ENCODE results near the gene LRP2. TPM values are rescaled to one million over a fixed set of nuclear protein-coding genes. Genes with fewer than 3 reads are reported as not detected.

Gene LRP2
- total and polyA plus RNA-seq, 4 donors = 2.3 to 7.4 (median 3.5) TPM

DNA sequence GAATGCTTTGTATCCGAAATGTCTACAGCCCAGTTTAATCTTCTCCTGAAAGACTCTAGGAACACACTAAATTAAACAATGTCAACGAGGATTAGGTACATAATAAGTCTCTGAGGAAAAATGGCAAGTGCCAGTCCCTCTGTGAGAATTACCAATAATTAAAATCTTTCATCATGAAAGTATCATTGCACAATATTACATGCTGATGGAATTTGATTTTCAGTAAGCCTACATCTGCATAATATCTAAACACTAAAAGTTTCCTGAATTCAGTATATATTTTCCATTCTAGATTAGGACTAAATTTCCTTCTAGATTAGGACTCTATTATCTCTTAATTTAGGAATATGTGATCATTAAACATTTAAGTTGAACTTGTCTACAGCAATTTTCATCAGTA is 132.1 kb downstream of the LRP2 start:
- Histone ChIP-seq H3K27me3 (ENCODE audit: control insufficient read depth, insufficient read depth, low read length) (peaks cover 3% of the 10 kb centered on the region), H3K9me3 (ENCODE audit: control insufficient read depth, insufficient read depth, low read length) (no peaks in the 10 kb centered on the region), H3K36me3 (ENCODE audit: control insufficient read depth, insufficient read depth, low read length) (no peaks in the 10 kb centered on the region), H3K4me1 (ENCODE audit: control insufficient read depth, insufficient read depth, low read length) (no peaks in the 10 kb centered on the region), H3K27ac (ENCODE audit: low read depth, low read length) (no peak overlapping the region), H3K4me3 (ENCODE audit: low read depth, low read length) (no peak overlapping the region)
- no peak for DNase-seq (ENCODE audit: low read depth in 4 of 6, low spot score in 6 of 6)
- no CpG with 5 or more reads among the region's 2 CpGs for WGBS (ENCODE audit: insufficient coverage)

DNA sequence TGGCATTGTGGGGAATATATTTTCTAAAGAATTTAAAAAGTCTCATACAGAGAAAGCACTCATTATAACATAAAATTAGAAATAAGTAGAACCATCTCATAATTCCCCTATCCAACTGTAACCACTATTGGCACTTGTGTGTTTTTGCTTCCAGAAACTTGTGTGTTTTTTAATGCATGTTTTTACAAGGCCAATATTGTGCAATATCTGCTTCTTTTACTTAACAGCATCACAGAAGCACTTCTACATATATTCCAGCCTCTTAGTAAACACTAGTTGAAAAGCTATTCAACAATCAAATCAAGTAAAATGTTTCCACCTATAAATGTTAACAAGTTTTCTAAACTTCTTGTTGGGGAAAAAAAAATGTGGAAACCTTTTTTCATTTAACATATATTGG is 132.7 kb downstream of the LRP2 start:
- H3K36me3 ChIP-seq (ENCODE audit: control insufficient read depth, insufficient read depth, low read length) = no peaks in the 10 kb centered on the region
- H3K9me3 ChIP-seq (ENCODE audit: control insufficient read depth, insufficient read depth, low read length) = no peaks in the 10 kb centered on the region
- H3K4me1 ChIP-seq (ENCODE audit: control insufficient read depth, insufficient read depth, low read length) = no peaks in the 10 kb centered on the region
- H3K27ac ChIP-seq (ENCODE audit: low read depth, low read length) = no peak overlapping the region
- DNase-seq (ENCODE audit: low read depth in 4 of 6, low spot score in 6 of 6) = no peak
- H3K4me3 ChIP-seq (ENCODE audit: low read depth, low read length) = no peak overlapping the region
- H3K27me3 ChIP-seq (ENCODE audit: control insufficient read depth, insufficient read depth, low read length) = peaks cover 3% of the 10 kb centered on the region

DNA sequence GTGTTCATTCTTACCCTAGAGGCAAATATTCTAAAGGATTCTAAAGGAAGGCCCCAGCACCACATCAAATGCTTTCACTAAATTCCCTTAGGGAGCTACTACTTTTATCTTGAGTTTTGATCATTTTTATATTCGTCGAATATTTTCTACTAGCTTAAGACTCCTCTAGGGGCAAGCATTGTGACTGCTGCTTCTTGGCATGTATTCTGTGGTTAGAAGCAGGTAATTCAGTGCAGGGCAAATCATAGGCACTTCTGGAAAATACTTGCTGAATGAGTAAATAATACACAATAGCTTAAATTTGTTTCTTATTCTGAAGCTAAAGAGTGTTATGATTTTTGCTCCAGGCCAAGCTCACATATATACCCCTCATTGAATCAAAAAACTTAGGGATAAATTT is 136.4 kb downstream of the LRP2 start:
- H3K4me3 ChIP-seq (ENCODE audit: low read depth, low read length) = no peak overlapping the region
- H3K27ac ChIP-seq (ENCODE audit: low read depth, low read length) = no peak overlapping the region
- H3K27me3 ChIP-seq (ENCODE audit: control insufficient read depth, insufficient read depth, low read length) = no peaks in the 10 kb centered on the region
- no peak for DNase-seq (ENCODE audit: low read depth in 4 of 6, low spot score in 6 of 6)
- H3K36me3 ChIP-seq (ENCODE audit: control insufficient read depth, insufficient read depth, low read length) = no peaks in the 10 kb centered on the region
- no peaks in the 10 kb centered on the region for H3K4me1 ChIP-seq (ENCODE audit: control insufficient read depth, insufficient read depth, low read length)
- WGBS (ENCODE audit: insufficient coverage) = no CpG with 5 or more reads among the region's 2 CpGs
- H3K9me3 ChIP-seq (ENCODE audit: control insufficient read depth, insufficient read depth, low read length) = no peaks in the 10 kb centered on the region

DNA sequence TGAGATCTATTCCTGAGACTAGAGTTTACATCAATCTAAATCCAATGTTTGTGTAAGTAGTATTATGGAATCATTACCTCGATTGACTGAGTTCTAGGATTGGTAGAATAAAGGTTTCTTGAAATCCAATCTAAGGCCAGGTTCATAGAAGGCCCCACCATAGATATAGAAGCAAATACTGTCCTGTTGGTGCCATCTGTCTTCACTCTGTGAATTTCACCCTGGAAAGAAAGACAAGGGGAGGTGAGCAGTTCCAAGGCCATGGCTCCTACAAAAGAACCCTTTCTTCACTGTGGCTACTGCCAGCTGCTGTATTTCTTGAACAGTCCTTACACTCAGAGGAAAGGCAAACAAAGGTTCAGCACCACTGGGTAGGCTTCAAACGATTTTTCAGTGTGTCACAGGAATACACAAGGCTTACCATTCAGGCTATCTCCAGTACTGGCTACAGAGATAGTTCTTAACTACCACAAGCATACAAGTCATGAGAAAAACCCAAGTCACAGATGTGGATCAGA is 137.0 kb downstream of the LRP2 start:
- no peaks in the 10 kb centered on the region for H3K27me3 ChIP-seq (ENCODE audit: control insufficient read depth, insufficient read depth, low read length)

DNA sequence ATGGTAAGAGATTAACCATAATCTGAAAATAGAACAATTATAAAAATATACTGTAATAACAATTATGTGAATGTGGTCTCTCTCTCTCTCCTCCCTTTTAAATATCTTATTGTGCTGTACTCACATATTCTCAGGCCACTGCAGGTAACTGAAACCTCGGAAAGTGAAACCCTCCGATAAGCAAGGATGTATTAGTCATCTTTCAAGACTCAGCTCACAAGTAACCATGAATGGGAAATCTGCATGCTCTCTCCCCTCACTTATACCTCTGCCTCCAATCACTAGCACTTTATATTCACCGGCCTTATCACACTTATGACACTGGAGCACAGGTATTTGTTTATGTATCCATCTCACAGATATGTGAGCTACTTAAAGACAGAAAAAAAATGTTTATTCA is 139.7 kb downstream of the LRP2 start:
- no peak overlapping the region for H3K27ac ChIP-seq (ENCODE audit: low read depth, low read length)
- no peak for DNase-seq (ENCODE audit: low read depth in 4 of 6, low spot score in 6 of 6)
- H3K36me3 ChIP-seq (ENCODE audit: control insufficient read depth, insufficient read depth, low read length) = no peaks in the 10 kb centered on the region
- H3K9me3 ChIP-seq (ENCODE audit: control insufficient read depth, insufficient read depth, low read length) = no peaks in the 10 kb centered on the region
- no peak overlapping the region for H3K4me3 ChIP-seq (ENCODE audit: low read depth, low read length)
- no peaks in the 10 kb centered on the region for H3K27me3 ChIP-seq (ENCODE audit: control insufficient read depth, insufficient read depth, low read length)
- WGBS (ENCODE audit: insufficient coverage) = no CpG with 5 or more reads among the region's 3 CpGs
- H3K4me1 ChIP-seq (ENCODE audit: control insufficient read depth, insufficient read depth, low read length) = no peaks in the 10 kb centered on the region

More for the DNA sequence above, 137.0 kb downstream of the LRP2 start:
- no peaks in the 10 kb centered on the region for H3K4me1 ChIP-seq (ENCODE audit: control insufficient read depth, insufficient read depth, low read length)
- no peaks in the 10 kb centered on the region for H3K36me3 ChIP-seq (ENCODE audit: control insufficient read depth, insufficient read depth, low read length)
- DNase-seq (ENCODE audit: low read depth in 4 of 6, low spot score in 6 of 6) = no peak
- no peaks in the 10 kb centered on the region for H3K9me3 ChIP-seq (ENCODE audit: control insufficient read depth, insufficient read depth, low read length)
- 67% methylated on average over 1 of the region's 2 CpGs for WGBS (ENCODE audit: insufficient coverage)
- no peak overlapping the region for H3K4me3 ChIP-seq (ENCODE audit: low read depth, low read length)
- H3K27ac ChIP-seq (ENCODE audit: low read depth, low read length) = no peak overlapping the region

DNA sequence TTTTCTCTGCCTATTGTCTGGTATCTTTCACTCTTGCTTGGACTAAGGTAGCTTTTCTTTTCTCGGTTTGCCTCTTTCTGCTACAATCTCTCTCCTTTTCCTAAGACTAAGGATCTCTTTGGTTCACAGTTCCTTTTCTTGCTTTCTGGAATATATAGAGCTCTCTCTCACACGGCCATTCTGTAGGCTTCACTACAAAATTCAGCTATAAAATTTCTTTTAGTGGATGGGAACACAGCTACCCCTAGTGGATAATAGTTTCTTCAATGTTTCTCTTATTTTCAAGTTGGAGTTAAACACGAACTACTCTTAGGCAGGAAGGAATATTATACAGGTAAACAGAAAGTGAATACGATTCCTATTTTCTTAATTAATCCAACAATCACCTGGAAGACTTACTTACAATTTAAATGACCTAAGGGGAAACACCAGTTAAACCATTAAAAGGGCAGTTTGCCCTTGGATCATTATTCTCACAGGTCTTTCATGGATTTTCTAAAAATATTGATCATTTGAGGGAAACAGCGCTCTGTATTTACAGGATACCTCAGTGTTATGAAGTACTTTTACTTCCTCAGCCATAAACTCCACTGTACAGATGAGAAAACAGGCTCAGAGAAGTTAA is 140.5 kb downstream of the LRP2 start:
- Histone ChIP-seq H3K4me3 (ENCODE audit: low read depth, low read length) (no peak overlapping the region), H3K9me3 (ENCODE audit: control insufficient read depth, insufficient read depth, low read length) (no peaks in the 10 kb centered on the region), H3K4me1 (ENCODE audit: control insufficient read depth, insufficient read depth, low read length) (no peaks in the 10 kb centered on the region), H3K27ac (ENCODE audit: low read depth, low read length) (no peak overlapping the region), H3K27me3 (ENCODE audit: control insufficient read depth, insufficient read depth, low read length) (no peaks in the 10 kb centered on the region), H3K36me3 (ENCODE audit: control insufficient read depth, insufficient read depth, low read length) (no peaks in the 10 kb centered on the region)
- WGBS (ENCODE audit: insufficient coverage) = no CpG with 5 or more reads among the region's 5 CpGs
- peak; percentile 31 to 94 (median 49) for DNase-seq (ENCODE audit: low read depth in 4 of 6, low spot score in 6 of 6)

DNA sequence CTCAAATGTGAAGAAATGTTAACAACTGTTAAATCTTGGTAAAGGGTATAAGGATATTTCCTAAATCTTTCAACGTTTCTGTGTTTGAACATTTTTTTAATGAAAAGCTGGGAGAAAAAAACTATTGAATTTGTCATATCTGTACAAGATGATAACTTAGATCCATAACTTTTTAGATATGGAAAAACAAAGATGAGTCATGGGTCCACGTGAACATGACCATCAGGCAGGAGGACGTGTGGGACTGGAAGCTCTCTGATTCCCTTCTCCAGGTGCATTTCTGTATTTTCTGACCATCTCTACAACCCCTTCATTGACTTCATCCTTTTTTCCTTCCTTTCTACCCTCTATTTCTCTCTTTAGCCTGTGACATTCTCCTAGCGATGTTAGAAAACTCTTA is 151.4 kb downstream of the LRP2 start:
- Histone ChIP-seq H3K36me3 (ENCODE audit: control insufficient read depth, insufficient read depth, low read length) (no peaks in the 10 kb centered on the region), H3K27me3 (ENCODE audit: control insufficient read depth, insufficient read depth, low read length) (no peaks in the 10 kb centered on the region), H3K27ac (ENCODE audit: low read depth, low read length) (no peak overlapping the region), H3K9me3 (ENCODE audit: control insufficient read depth, insufficient read depth, low read length) (no peaks in the 10 kb centered on the region), H3K4me3 (ENCODE audit: low read depth, low read length) (no peak overlapping the region), H3K4me1 (ENCODE audit: control insufficient read depth, insufficient read depth, low read length) (no peaks in the 10 kb centered on the region)
- WGBS (ENCODE audit: insufficient coverage) = no CpG with 5 or more reads among the region's 4 CpGs
- no peak for DNase-seq (ENCODE audit: low read depth in 4 of 6, low spot score in 6 of 6)

DNA sequence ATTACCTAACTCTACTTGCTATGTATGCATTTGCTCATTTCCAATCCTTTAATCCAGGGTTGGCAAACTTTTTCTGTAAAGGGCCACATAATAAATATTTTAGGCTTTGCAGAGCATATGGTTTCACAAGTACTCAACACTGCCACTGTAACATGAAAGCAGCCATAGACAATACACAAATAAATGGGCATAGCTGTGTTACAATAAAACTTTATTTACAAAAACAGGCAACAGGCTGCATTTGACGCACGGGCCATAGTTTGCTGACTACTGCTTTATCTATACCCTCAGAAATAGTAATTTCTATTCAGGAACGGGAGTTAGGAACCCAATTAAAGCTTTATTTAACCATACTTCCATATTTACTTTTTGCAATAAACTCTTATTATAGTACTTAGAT is 154.3 kb downstream of the LRP2 start:
- Histone ChIP-seq H3K9me3 (ENCODE audit: control insufficient read depth, insufficient read depth, low read length) (no peaks in the 10 kb centered on the region), H3K27me3 (ENCODE audit: control insufficient read depth, insufficient read depth, low read length) (no peaks in the 10 kb centered on the region), H3K36me3 (ENCODE audit: control insufficient read depth, insufficient read depth, low read length) (no peaks in the 10 kb centered on the region), H3K4me1 (ENCODE audit: control insufficient read depth, insufficient read depth, low read length) (no peaks in the 10 kb centered on the region), H3K27ac (ENCODE audit: low read depth, low read length) (no peak overlapping the region), H3K4me3 (ENCODE audit: low read depth, low read length) (no peak overlapping the region)
- no CpG with 5 or more reads among the region's 3 CpGs for WGBS (ENCODE audit: insufficient coverage)
- DNase-seq (ENCODE audit: low read depth in 4 of 6, low spot score in 6 of 6) = no peak

DNA sequence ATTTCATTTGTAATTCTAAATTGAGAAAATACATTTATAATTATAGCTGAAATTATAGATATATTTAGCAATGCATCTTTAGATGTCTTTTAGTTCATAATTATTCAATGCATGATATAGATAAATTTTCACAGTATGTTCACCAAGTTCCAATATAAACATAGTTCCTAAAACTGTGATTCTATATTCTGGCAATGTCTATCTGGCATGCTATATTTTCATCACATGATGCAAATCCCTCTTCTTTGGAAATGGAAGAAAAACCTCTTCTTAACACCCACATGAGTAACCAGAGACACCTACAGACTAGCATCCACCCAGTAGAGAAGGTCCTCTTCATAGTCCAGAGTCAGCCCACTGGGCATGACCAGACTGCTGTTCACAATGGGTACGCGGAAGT is 157.2 kb downstream of the LRP2 start:
- Histone ChIP-seq H3K36me3 (ENCODE audit: control insufficient read depth, insufficient read depth, low read length) (no peaks in the 10 kb centered on the region), H3K27me3 (ENCODE audit: control insufficient read depth, insufficient read depth, low read length) (no peaks in the 10 kb centered on the region), H3K27ac (ENCODE audit: low read depth, low read length) (no peak overlapping the region), H3K9me3 (ENCODE audit: control insufficient read depth, insufficient read depth, low read length) (no peaks in the 10 kb centered on the region), H3K4me3 (ENCODE audit: low read depth, low read length) (no peak overlapping the region), H3K4me1 (ENCODE audit: control insufficient read depth, insufficient read depth, low read length) (no peaks in the 10 kb centered on the region)
- DNase-seq (ENCODE audit: low read depth in 4 of 6, low spot score in 6 of 6) = peak in 1 of 6 donors; percentile 69
- 92% methylated on average over 2 of the region's 2 CpGs for WGBS (ENCODE audit: insufficient coverage)

DNA sequence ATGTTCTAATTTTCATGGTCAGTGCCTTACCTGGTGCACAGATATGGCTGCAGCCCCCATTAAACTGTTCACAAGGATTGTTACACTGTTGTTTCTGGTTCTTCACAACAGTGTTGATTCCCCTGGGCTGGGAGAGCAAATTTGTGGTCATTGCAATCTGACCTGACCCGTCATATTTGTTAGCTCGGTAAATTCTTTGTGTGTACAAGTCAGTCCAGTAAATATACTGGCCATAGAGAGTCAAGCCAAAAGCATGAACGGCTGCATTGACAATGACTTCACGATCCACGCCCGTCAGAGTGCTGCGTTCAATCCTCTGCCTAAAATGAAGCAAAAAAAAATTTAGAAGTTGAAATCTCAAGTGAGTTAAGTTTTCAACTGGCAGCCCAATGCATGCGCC is 158.4 kb downstream of the LRP2 start:
- Histone ChIP-seq H3K36me3 (ENCODE audit: control insufficient read depth, insufficient read depth, low read length) (no peaks in the 10 kb centered on the region), H3K4me3 (ENCODE audit: low read depth, low read length) (no peak overlapping the region), H3K4me1 (ENCODE audit: control insufficient read depth, insufficient read depth, low read length) (no peaks in the 10 kb centered on the region), H3K9me3 (ENCODE audit: control insufficient read depth, insufficient read depth, low read length) (no peaks in the 10 kb centered on the region), H3K27me3 (ENCODE audit: control insufficient read depth, insufficient read depth, low read length) (no peaks in the 10 kb centered on the region), H3K27ac (ENCODE audit: low read depth, low read length) (no peak overlapping the region)
- DNase-seq (ENCODE audit: low read depth in 4 of 6, low spot score in 6 of 6) = no peak
- 95% methylated on average over 7 of the region's 8 CpGs for WGBS (ENCODE audit: insufficient coverage)

All from spinal cord (tissue), 10 donors.